ENCODE data around the gene CPEB4. TPM values are rescaled to one million over a fixed set of nuclear protein-coding genes. Genes with fewer than 3 reads are reported as not detected.
A peak's percentile ranks its signal among the peaks of the same experiment; 100 is the strongest.

The CPEB4 gene
- total and polyA plus RNA-seq, 2 of the 8 experiments (the other 6 are each of a cell fraction or from before 2014, with no cell fraction given): 8.4 to 13.4 TPM

GRCh38 chr5:173970878-173971650 lies 82.9 kb downstream of the CPEB4 start:
- Histone ChIP-seq H2BK5ac (ENCODE audit: low read depth, low read length) (0 out of 2 replicates have a peak overlapping the region, but pooled peaks have one; percentile 35), H3K79me2 (ENCODE audit: control insufficient read depth in 1 of 2, insufficient read depth in 2 of 2, low read length in 2 of 2) (no peaks in the 10 kb centered on the region), H2BK20ac (ENCODE audit: low read length) (peak overlapping the region; percentile 87), H3K14ac (ENCODE audit: insufficient read length) (no peak overlapping the region), H3K36me3 (ENCODE audit: control insufficient read depth in 2 of 4, insufficient read depth in 4 of 4, low read length in 3 of 4) (no peaks in the 10 kb centered on the region), H3K4me1 (replicated peaks in 1 of 4; ENCODE audit: control insufficient read depth in 3 of 4, insufficient read depth in 4 of 4, low read length in 3 of 4) (peaks cover 4 to 18% (median 15%) of the 10 kb centered on the region in 4 experiments), H2BK120ac (replicated peaks; ENCODE audit: low read depth, low read length) (peak overlapping the region; percentile 33), H3K9ac (replicated peaks in 1 of 4; ENCODE audit: extremely low read depth in 1 of 4, low read depth in 3 of 4, low read length in 3 of 4) (no peak overlapping the region; a peak in 1 of 7 replicates), H2BK15ac (ENCODE audit: low read length) (peak overlapping the region; percentile 82; the same call in 1 of the 2 replicates), H3K4ac (replicated peaks; ENCODE audit: insufficient read length, low read depth, low read length) (no peak overlapping the region), H3K4me3 (ENCODE audit: extremely low read depth in 1 of 4, insufficient read depth in 2 of 4, low read depth in 3 of 4, low read length in 4 of 4) (no peak overlapping the region), H2BK12ac (ENCODE audit: low read depth, low read length) (peak overlapping the region; percentile 92), H3K18ac (ENCODE audit: extremely low read depth, low read length) (peak overlapping the region; percentile 51; the same call in 1 of the 2 replicates), H2AK5ac (ENCODE audit: low read depth, low read length) (peak overlapping the region; percentile 78), H3K9me3 (ENCODE audit: insufficient read depth in 2 of 2, low read depth in 1 of 2, low read length in 1 of 2) (no peaks in the 10 kb centered on the region), H3K27me3 (replicated peaks in 1 of 4; ENCODE audit: control insufficient read depth in 3 of 4, extremely low read depth in 1 of 4, insufficient read depth in 3 of 4, low read length in 3 of 4) (no peaks in the 10 kb centered on the region; a peak in 1 of 7 replicates), H3K27ac (ENCODE audit: low read depth, low read length) (no peak overlapping the region), H4K5ac (ENCODE audit: insufficient read length, low read depth, low read length) (no peak overlapping the region), H3K79me1 (ENCODE audit: low read depth, low read length) (no peaks in the 10 kb centered on the region), H4K8ac (ENCODE audit: extremely low read depth, insufficient read depth, low read length) (no peak overlapping the region), H4K91ac (replicated peaks; ENCODE audit: insufficient read length, low read length) (peak overlapping the region; percentile 14), H3K4me2 (ENCODE audit: insufficient read depth in 1 of 2, low read depth in 2 of 2, low read length in 2 of 2) (no peak overlapping the region), H3K23ac (ENCODE audit: insufficient read length) (no peak overlapping the region), H3K23me2 (ENCODE audit: low read depth, low read length) (peaks cover 5% of the 10 kb centered on the region), H2AFZ (ENCODE audit: low read length) (no peak overlapping the region), H4K20me1 (replicated peaks in 1 of 2; ENCODE audit: control insufficient read depth in 1 of 2, insufficient read depth in 2 of 2, low read length in 2 of 2) (no peaks in the 10 kb centered on the region), H3K56ac (replicated peaks; ENCODE audit: insufficient read length, low read depth, low read length) (no peak overlapping the region)
- TF ChIP-seq HDAC2 (IDR thresholded peaks at IDR 0.05; ENCODE audit: borderline replicate concordance in 1 of 2, low read depth in 2 of 2, low read length in 2 of 2) (peak in 1 of 2 experiments; percentile 79; a peak in 1 of 4 replicates), CHD2 (IDR thresholded peaks at IDR 0.05; ENCODE audit: low read length) (no peak), TAF1 (IDR thresholded peaks at IDR 0.05; ENCODE audit: low read depth, low read length) (no peak), CTCF (IDR thresholded peaks at IDR 0.05; ENCODE audit: control extremely low read depth in 1 of 3, insufficient read depth in 1 of 3, low read depth in 1 of 3, low read length in 3 of 3) (peak; percentile 32 to 53 (median 50)), RAD21 (IDR thresholded peaks at IDR 0.05 in 1 of 2, conservative IDR thresholded peaks at IDR 0.05 in 1 of 2; ENCODE audit: low read depth in 2 of 2, low read length in 2 of 2) (peak; percentile 14 to 29; a peak in 1 of 4 replicates), RFX5 (IDR thresholded peaks at IDR 0.05; ENCODE audit: borderline replicate concordance, low read depth, low read length) (no peak), KDM1A (IDR thresholded peaks at IDR 0.05; ENCODE audit: borderline replicate concordance, low read length) (peak; percentile 98)
- POLR2A ChIA-PET (ENCODE audit: partially characterized antibody): interaction anchor here (0.7 to 2.3 kb wide), 3 partner anchors 8 to 355 kb away, joined by 3 to 35 read pairs (median 4); partner anchors contain the start of gene BOD1
- FAIRE-seq (no peak), DNase-seq (ENCODE audit: low read depth in 1 of 2, low spot score in 2 of 2) (peak in 1 of 2 experiments; percentile 49)
- CTCF ChIA-PET (ENCODE audit: partially characterized antibody): interaction anchor here (0.6 to 2.0 kb wide), 18 partner anchors 10 to 398 kb away, joined by 3 to 7 read pairs (median 3); no protein-coding TSS in a partner anchor
- WGBS, 2 experiments (ENCODE audit: extremely low coverage in 1 of 2, insufficient coverage in 1 of 2, insufficient read length in 1 of 2, insufficient replicate concordance in 2 of 2, low coverage in 1 of 2, low lambda C conversion rate in 2 of 2, missing lambda C conversion rate in 1 of 2): 88% methylated on average over 18 of the region's 18 CpGs; no CpG with 5 or more reads in 1 of the 2 experiments

Measured in H1 (cell line).